NCI-H2227 (cell line): ENCODE measurements around the gene MARK3.

Experiments
- DNase-seq: peaks from one replicate; lab custom pipeline; 2025; ENCODE audit not compliant: unreplicated experiment; lab: John Stamatoyannopoulos, UW

Gene MARK3

GRCh38 chr14:103485504-103485903, 100.3 kb downstream of the MARK3 start:
- DNase-seq, result no peak

GRCh38 chr14:103488071-103488470, 102.9 kb downstream of the MARK3 start:
- DNase-seq, result no peak

- no peak for DNase-seq
These were observed 103.7 kb downstream of the MARK3 start for GRCh38 chr14:103488960-103489359.

GRCh38 chr14:103489621-103490020, 104.4 kb downstream of the MARK3 start:
- no peak for DNase-seq

GRCh38 chr14:103491691-103492090, 106.5 kb downstream of the MARK3 start:
- DNase-seq, result no peak

GRCh38 chr14:103492156-103492925, 107.1 kb downstream of the MARK3 start:
- DNase-seq, result no peak

- DNase-seq, result no peak
These were observed 110.6 kb downstream of the MARK3 start for GRCh38 chr14:103495854-103496253.

- no peak for DNase-seq
These were observed 111.6 kb downstream of the MARK3 start for GRCh38 chr14:103496776-103497175.

- no peak for DNase-seq
These were observed 114.5 kb downstream of the MARK3 start for GRCh38 chr14:103499709-103500108.

- DNase-seq, result peak; percentile 89
These were observed 115.2 kb downstream of the MARK3 start for GRCh38 chr14:103500148-103500990.

GRCh38 chr14:103501041-103501870, 116.0 kb downstream of the MARK3 start:
- DNase-seq, result no peak

- no peak for DNase-seq
These were observed 116.9 kb downstream of the MARK3 start for GRCh38 chr14:103501921-103502669.

- no peak for DNase-seq
These were observed 117.7 kb downstream of the MARK3 start for GRCh38 chr14:103502877-103503276.

GRCh38 chr14:103503296-103503695, 118.1 kb downstream of the MARK3 start:
- no peak for DNase-seq

- DNase-seq, result no peak
These were observed 119.9 kb downstream of the MARK3 start for GRCh38 chr14:103504991-103505565.

GRCh38 chr14:103507751-103508150, 122.5 kb downstream of the MARK3 start:
- DNase-seq, result no peak

- DNase-seq, result no peak
These were observed 123.5 kb downstream of the MARK3 start for GRCh38 chr14:103508521-103509329.

GRCh38 chr14:103509864-103510723, 124.9 kb downstream of the MARK3 start:
- no peak for DNase-seq
